NCI-H526 treated with DMSO at 0.1 percent for 48 hours (cell line): ENCODE data around the gene ZZZ3.
"Not testable (repeated sequence)": the region's sequence is repeated elsewhere in the genome, so short reads cannot be mapped to it uniquely, and the experiment has no call there.

ENCODE experiments used
- DNase-seq: peaks from one replicate; lab custom pipeline; 2025; lab: John Stamatoyannopoulos, UW

The ZZZ3 gene

GRCh38 chr1:77670330-77670729 is 12.1 kb downstream of the ZZZ3 start:
- no peak for DNase-seq

GRCh38 chr1:77668924-77669449 is 13.5 kb downstream of the ZZZ3 start:
- DNase-seq: no peak

- no peak for DNase-seq
These were observed 17.4 kb downstream of the ZZZ3 start for GRCh38 chr1:77664939-77665516.

GRCh38 chr1:77661696-77662095 is 20.8 kb downstream of the ZZZ3 start:
- no peak for DNase-seq

- no peak for DNase-seq
These were observed 22.4 kb downstream of the ZZZ3 start for GRCh38 chr1:77659879-77660593.

GRCh38 chr1:77658271-77658670 is 24.2 kb downstream of the ZZZ3 start:
- DNase-seq: no peak

- DNase-seq: no peak
These were observed 27.0 kb downstream of the ZZZ3 start for GRCh38 chr1:77655431-77655974.

- DNase-seq: no peak
These were observed 29.4 kb downstream of the ZZZ3 start for GRCh38 chr1:77652970-77653516.

- no peak for DNase-seq
These were observed 30.2 kb downstream of the ZZZ3 start for GRCh38 chr1:77652268-77652667.

- DNase-seq: no peak
These were observed 33.3 kb downstream of the ZZZ3 start for GRCh38 chr1:77649127-77649526.

GRCh38 chr1:77646224-77646623 is 36.2 kb downstream of the ZZZ3 start:
- not testable (repeated sequence) for DNase-seq

- no peak for DNase-seq
These were observed 39.0 kb downstream of the ZZZ3 start for GRCh38 chr1:77643456-77643855.

GRCh38 chr1:77642941-77643340 is 39.5 kb downstream of the ZZZ3 start:
- no peak for DNase-seq

- no peak for DNase-seq
These were observed 40.3 kb downstream of the ZZZ3 start for GRCh38 chr1:77642196-77642595.

GRCh38 chr1:77639557-77640069 is 42.8 kb downstream of the ZZZ3 start:
- DNase-seq: no peak

- no peak for DNase-seq
These were observed 43.4 kb downstream of the ZZZ3 start for GRCh38 chr1:77639056-77639455.

GRCh38 chr1:77636864-77637263 is 45.6 kb downstream of the ZZZ3 start:
- no peak for DNase-seq
